Endodermal cell (in vitro differentiated cells): ENCODE data around the gene PVALB. TPM values are rescaled to one million over a fixed set of nuclear protein-coding genes. Genes with fewer than 3 reads are reported as not detected.

Experiments
- DNase-seq: peaks from one replicate; pipeline ENCODE4 v3.0.0-alpha.2; 2017
- H3K27ac ChIP-seq: 2 replicates; pipeline ENCODE4 v1.5.1; 2013; ENCODE audit warnings: mild to moderate bottlenecking, low read depth, low read length, moderate library complexity
- H3K27me3 ChIP-seq: 2 replicates; pipeline ENCODE4 v1.6.1; 2013; ENCODE audit warnings: mild to moderate bottlenecking, low read length, moderate library complexity; ENCODE audit not compliant: insufficient read depth, control insufficient read depth, poor library complexity, severe bottlenecking
- H3K36me3 ChIP-seq: 2 replicates; pipeline ENCODE4 v1.7.0; 2013; ENCODE audit warnings: mild to moderate bottlenecking, low read length, moderate library complexity; ENCODE audit not compliant: control insufficient read depth, insufficient read depth
- H3K4me1 ChIP-seq: one replicate; pipeline ENCODE4 v1.7.0; 2013; ENCODE audit warnings: low read length; ENCODE audit not compliant: control insufficient read depth, insufficient read depth
- H3K4me3 ChIP-seq: 2 replicates; pipeline ENCODE4 v1.5.1; 2013; ENCODE audit warnings: mild to moderate bottlenecking, low read length, moderate library complexity
- H3K9ac ChIP-seq: 2 replicates; pipeline ENCODE4 v1.6.1; 2013; ENCODE audit warnings: mild to moderate bottlenecking, low read length, moderate library complexity; ENCODE audit not compliant: poor library complexity, severe bottlenecking; ENCODE audit errors: extremely low read depth
- H3K9me3 ChIP-seq: 2 replicates; pipeline ENCODE4 v1.6.1; 2013; ENCODE audit warnings: mild to moderate bottlenecking, low read length, moderate library complexity; ENCODE audit not compliant: control insufficient read depth
- H3K27ac Mint-ChIP-seq: 2 replicates; pipeline ENCODE4 v1.8.0; 2020; ENCODE audit warnings: mixed read lengths
- H3K27me3 Mint-ChIP-seq: 2 replicates; pipeline ENCODE4 v1.8.0; 2021; ENCODE audit warnings: mild to moderate bottlenecking, mixed read lengths; ENCODE audit not compliant: insufficient read depth
- H3K36me3 Mint-ChIP-seq: 2 replicates; pipeline ENCODE4 v1.8.0; 2020; ENCODE audit warnings: low read depth, mixed read lengths
- H3K4me1 Mint-ChIP-seq: 2 replicates; pipeline ENCODE4 v1.8.0; 2020; ENCODE audit warnings: mixed read lengths
- H3K4me3 Mint-ChIP-seq: 2 replicates; pipeline ENCODE4 v1.8.0; 2020; ENCODE audit warnings: mild to moderate bottlenecking, moderate library complexity, mixed read lengths
- H3K9me3 Mint-ChIP-seq: 2 replicates; pipeline ENCODE4 v1.8.0; 2020; ENCODE audit warnings: mild to moderate bottlenecking, mixed read lengths
- WGBS, 2 experiments: methylation state at CpG; one replicate each; pipeline versions ENCODE4 v1.1.5 to v1.1.7; 2013; ENCODE audit warnings: missing lambda C conversion rate in 2 of 2, mixed read lengths in 1 of 2; ENCODE audit not compliant: insufficient coverage in 1 of 2, insufficient read length in 1 of 2; 5-methylcytosine and 5-hydroxymethylcytosine counted together
- total RNA-seq, 2 donors: library from RNA; stranded (reverse); fragmentation: NEBNext Ultra II Directional in 1 of 2; extraction: Animal tissue kit (Norgen Biotek cat#: 25700) in 1 of 2; gene quantifications; 2 replicates in 1 of 2; 3 replicates in 1 of 2; pipeline ENCODE4 v1.2.1, GENCODE V29; 2021
- TF ChIP-seq, protein P1 (sequence below): fragments of 200-600 bp; sonication (generic); conservative IDR thresholded peaks from 2 replicates; pipeline ENCODE4 v1.5.0; 2021; ENCODE audit warnings: antibody characterized with exemption, mild to moderate bottlenecking

Gene PVALB
- total RNA-seq, 2 donors from 2014 or later: not detected

DNA sequence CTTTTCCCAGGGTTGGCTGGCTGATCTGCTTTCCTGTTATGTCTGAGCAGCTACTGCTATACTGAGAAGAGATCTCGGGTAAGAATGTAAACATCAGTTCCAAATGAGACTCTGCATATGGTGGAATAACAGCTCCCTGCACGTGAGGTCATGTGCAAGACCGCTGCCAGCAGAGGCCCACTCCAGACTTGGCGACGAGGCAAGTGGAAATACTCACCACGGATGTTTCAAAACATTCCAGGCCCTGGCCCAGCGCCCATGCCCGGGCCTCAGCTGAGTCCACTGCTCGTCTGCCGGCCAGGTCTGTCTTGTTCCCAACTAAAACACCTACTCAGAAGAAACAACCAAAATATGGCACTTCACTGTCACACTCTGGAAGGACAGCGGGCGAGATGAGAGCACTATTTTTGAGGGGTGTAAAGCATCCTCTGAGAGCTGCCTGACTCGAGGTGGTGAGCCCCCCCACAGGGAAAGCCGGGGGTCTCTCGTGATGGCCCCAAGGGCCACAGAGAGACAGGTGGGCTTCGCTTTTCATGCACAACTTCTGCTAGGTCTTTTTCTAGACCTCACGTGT lies 54.1 kb downstream of the PVALB start:
- Mint-ChIP-seq H3K27me3 (no peaks in the 10 kb centered on the region), H3K9me3 (no peaks in the 10 kb centered on the region), H3K4me3 (no peak overlapping the region), H3K27ac (no peak overlapping the region), H3K36me3 (peaks cover 37% of the 10 kb centered on the region), H3K4me1 (no peaks in the 10 kb centered on the region)
- TF ChIP-seq, protein P1, sequence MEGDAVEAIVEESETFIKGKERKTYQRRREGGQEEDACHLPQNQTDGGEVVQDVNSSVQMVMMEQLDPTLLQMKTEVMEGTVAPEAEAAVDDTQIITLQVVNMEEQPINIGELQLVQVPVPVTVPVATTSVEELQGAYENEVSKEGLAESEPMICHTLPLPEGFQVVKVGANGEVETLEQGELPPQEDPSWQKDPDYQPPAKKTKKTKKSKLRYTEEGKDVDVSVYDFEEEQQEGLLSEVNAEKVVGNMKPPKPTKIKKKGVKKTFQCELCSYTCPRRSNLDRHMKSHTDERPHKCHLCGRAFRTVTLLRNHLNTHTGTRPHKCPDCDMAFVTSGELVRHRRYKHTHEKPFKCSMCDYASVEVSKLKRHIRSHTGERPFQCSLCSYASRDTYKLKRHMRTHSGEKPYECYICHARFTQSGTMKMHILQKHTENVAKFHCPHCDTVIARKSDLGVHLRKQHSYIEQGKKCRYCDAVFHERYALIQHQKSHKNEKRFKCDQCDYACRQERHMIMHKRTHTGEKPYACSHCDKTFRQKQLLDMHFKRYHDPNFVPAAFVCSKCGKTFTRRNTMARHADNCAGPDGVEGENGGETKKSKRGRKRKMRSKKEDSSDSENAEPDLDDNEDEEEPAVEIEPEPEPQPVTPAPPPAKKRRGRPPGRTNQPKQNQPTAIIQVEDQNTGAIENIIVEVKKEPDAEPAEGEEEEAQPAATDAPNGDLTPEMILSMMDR: no peak
- Histone ChIP-seq H3K36me3 (peaks cover 6% of the 10 kb centered on the region), H3K4me3 (no peak overlapping the region), H3K27ac (no peak overlapping the region), H3K27me3 (no peaks in the 10 kb centered on the region), H3K9me3 (no peaks in the 10 kb centered on the region), H3K4me1 (no peaks in the 10 kb centered on the region), H3K9ac (no peak overlapping the region)
- peak; percentile 22 for DNase-seq
- WGBS, 2 experiments: 93% methylated on average over 13 to 17 of the region's 17 CpGs

DNA sequence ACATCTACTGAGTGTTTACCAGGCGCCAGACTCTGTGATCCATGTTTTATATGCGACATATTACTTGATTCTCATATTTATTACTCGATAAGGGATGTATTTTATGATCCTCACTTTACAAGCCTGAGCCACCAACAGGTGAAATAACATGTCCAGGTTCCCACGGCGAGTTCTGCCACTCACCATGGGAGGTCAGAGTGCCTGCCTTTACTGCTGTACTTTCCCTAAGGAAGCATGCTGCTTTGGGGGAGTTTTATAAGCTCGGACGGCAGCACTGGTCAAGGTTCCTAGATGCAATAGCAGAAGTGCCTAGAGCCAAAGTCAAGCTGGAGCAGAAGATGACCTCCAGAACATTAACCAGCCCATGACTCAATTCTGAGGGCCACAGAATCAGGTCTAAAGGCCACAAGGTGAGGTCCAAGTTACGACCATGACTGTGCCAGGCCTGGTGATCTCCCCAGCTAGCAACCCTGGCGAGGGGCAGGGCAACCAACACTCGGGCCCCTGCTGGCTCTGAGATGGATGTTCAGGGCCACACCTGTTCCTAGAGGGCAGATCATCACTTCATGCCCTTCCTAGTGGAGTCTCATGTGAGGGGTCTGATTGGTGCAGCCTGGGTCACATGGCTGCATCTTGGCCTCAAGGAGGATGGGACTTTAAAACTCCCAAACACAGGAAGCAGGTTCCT lies 55.1 kb downstream of the PVALB start:
- Mint-ChIP-seq H3K36me3 (peaks cover 31% of the 10 kb centered on the region), H3K4me1 (no peaks in the 10 kb centered on the region), H3K9me3 (no peaks in the 10 kb centered on the region), H3K27ac (no peak overlapping the region), H3K27me3 (no peaks in the 10 kb centered on the region), H3K4me3 (no peak overlapping the region)
- Histone ChIP-seq H3K4me3 (no peak overlapping the region), H3K4me1 (no peaks in the 10 kb centered on the region), H3K9ac (no peak overlapping the region), H3K9me3 (no peaks in the 10 kb centered on the region), H3K36me3 (peaks cover 6% of the 10 kb centered on the region), H3K27me3 (no peaks in the 10 kb centered on the region), H3K27ac (no peak overlapping the region)
- 87 to 95% methylated on average over 9 to 10 of the region's 10 CpGs for WGBS, 2 experiments
- TF ChIP-seq, protein P1: no peak
- peak; percentile 22 for DNase-seq

DNA sequence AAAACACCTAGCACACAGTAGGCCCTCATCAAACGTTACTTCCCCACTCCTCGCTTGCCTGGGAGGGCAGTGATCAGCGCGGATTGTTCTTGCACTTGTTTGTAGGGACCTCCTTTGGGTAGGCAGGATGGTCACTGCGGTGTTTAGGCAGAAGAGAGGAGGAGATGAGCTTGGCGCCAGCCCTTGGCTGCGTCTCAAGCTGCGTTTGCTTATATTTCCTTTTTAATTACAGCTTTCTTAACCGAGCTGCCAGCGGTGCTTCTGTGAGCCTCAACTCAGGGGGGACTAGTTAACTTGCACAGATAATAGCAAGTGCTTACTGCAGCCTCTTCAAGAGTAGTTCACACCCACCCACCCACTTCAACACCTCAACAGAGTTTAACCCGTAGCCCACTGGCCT lies 56.0 kb downstream of the PVALB start:
- Histone ChIP-seq H3K27ac (no peak overlapping the region), H3K4me3 (no peak overlapping the region), H3K9ac (no peak overlapping the region), H3K4me1 (no peaks in the 10 kb centered on the region), H3K36me3 (peaks cover 6% of the 10 kb centered on the region), H3K27me3 (no peaks in the 10 kb centered on the region), H3K9me3 (no peaks in the 10 kb centered on the region)
- no peaks in the 10 kb centered on the region for H3K4me1 Mint-ChIP-seq
- 92 to 97% methylated on average over 8 to 10 of the region's 11 CpGs for WGBS, 2 experiments
- no peak overlapping the region for H3K4me3 Mint-ChIP-seq
- DNase-seq: peak; percentile 5
- H3K36me3 Mint-ChIP-seq: peaks cover 31% of the 10 kb centered on the region
- TF ChIP-seq, protein P1: no peak
- no peaks in the 10 kb centered on the region for H3K9me3 Mint-ChIP-seq
- no peak overlapping the region for H3K27ac Mint-ChIP-seq
- H3K27me3 Mint-ChIP-seq: no peaks in the 10 kb centered on the region
